Eye (tissue), 1 donor: ENCODE results near the gene PRXL2C.

Experiments
- DNase-seq: peaks from one replicate; pipeline ENCODE4 v3.0.0-alpha.2; 2015

PRXL2C gene

GRCh38 chr9:96612105-96612965 is 42.8 kb downstream of the PRXL2C start:
- peak; percentile 88 for DNase-seq

DNA sequence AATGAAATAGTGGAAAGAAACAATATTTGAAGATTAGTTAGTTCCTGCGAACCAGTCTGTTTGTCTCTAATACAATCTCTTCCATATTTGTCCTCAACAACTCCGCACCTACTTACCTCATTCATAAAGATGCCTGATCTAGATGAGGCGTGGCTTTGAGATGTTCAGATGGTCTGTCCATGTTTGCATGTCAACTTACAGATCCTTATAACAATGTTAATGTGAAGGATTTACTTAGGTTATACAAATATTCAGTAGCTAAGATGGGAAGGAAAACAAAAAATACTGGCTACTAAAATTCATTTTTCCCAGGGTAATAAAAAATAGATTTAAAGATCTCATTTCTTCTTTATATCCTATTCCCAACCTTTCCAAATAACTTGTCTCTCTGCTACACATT is 43.8 kb downstream of the PRXL2C start:
- DNase-seq: no peak

DNA sequence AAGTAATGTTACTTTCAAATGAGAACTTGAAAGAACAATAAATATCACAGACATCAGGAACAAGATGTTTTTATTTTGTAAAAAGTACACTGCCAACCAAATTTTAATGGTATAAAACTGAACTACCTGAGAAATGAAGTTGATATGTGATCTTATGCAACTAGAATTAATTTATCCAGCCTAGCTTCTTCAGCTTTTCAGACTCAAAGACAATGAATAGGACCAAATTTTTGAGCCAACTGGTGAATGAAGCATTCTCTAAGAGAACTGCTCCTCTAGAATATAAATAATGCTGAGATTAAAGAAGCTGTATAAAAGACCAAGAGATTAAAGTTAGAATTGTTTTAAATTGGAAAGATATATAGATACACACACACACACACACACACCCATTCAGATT is 45.4 kb downstream of the PRXL2C start:
- DNase-seq: no peak

GRCh38 chr9:96607971-96608370 is 47.1 kb downstream of the PRXL2C start:
- DNase-seq: no peak

GRCh38 chr9:96605328-96605727 is 49.8 kb downstream of the PRXL2C start:
- no peak for DNase-seq

- DNase-seq: no peak
Observed at GRCh38 chr9:96604004-96604319, 51.2 kb downstream of the PRXL2C start.

DNA sequence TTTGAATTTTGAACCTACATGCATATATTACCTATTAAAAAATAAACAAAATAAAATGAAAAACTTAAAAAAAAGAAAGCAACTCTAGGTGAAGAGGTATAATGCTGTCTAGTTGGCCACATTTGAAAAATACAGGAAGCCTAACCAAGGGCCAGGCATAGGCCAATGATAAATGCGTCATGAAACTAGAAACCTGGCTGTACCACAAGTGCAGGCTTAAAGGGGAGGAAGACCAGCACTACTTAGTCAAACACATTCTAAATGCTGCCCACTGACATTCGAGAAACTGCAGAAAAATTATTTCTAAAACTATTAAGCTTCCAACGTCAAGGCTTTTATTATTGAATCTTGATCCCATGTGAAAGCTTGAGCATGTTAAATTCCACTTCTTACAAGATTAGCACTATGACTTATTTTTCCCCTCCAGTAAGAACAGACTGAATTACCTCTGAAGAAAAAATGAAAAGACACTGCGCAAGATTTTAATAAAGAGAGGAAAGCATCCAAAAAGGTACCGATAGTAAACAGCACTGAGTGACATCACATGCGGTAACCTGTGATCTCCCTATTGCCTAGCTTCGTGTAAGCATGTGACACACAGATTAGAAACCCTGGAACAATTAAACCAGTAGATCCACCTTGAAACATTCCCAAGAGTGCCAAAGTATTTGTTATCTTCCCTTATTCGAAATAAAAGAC is 51.7 kb downstream of the PRXL2C start:
- DNase-seq: no peak

DNA sequence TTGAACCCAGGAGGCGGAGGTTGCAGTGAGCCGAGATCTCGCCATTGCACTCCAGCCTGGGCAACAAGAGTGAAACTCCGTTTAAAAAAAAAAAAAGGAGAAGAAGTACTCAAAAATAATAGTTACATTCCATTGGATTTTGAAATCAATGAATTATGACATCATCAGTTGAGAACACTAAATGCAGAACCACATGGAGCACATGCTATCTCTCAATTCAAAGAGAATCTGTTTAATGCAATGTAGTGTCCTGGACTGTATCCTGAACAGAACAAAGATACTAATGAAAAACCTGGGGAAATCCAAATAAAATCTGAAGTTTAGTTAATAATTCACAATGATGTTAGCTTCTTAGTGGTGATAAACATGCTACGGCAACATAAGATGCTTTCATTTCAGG is 55.8 kb downstream of the PRXL2C start:
- DNase-seq: no peak

DNA sequence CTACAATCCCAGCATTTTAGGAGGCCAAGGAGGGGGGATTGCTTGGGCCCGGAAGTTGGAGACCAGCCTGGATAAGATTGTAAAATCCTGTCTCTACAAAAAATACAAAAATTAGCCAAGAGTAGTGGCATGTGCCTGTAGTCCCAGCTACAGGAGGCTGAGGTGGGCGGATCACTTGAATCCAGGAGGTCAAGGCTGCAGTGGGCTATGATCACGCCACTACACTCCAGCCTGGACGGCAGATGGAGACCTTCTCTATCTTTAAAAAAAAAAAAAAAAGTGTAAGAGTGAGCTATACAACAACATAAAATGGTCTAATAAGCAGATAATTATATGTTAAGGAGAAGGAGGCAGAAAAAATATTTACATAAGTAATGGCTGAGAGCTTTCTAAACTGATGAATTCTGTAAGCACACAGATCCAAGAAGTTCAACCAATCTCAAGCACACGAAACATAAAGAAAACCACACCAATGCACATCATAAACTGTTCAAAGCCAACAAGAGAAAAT is 58.5 kb downstream of the PRXL2C start:
- DNase-seq: no peak
